HG03432 (cell line): ENCODE data around the gene ECI1.
"Not testable (repeated sequence)": the region's sequence is repeated elsewhere in the genome, so short reads cannot be mapped to it uniquely, and the experiment has no call there.

ENCODE experiments used
- ATAC-seq: cut with Tn5 transposase; IDR thresholded peaks from one replicate; pipeline ENCODE4 v1.9.1; 2021; ENCODE audit warnings: mild to moderate bottlenecking, moderate library complexity; ENCODE audit not compliant: unreplicated experiment

Gene ECI1

DNA sequence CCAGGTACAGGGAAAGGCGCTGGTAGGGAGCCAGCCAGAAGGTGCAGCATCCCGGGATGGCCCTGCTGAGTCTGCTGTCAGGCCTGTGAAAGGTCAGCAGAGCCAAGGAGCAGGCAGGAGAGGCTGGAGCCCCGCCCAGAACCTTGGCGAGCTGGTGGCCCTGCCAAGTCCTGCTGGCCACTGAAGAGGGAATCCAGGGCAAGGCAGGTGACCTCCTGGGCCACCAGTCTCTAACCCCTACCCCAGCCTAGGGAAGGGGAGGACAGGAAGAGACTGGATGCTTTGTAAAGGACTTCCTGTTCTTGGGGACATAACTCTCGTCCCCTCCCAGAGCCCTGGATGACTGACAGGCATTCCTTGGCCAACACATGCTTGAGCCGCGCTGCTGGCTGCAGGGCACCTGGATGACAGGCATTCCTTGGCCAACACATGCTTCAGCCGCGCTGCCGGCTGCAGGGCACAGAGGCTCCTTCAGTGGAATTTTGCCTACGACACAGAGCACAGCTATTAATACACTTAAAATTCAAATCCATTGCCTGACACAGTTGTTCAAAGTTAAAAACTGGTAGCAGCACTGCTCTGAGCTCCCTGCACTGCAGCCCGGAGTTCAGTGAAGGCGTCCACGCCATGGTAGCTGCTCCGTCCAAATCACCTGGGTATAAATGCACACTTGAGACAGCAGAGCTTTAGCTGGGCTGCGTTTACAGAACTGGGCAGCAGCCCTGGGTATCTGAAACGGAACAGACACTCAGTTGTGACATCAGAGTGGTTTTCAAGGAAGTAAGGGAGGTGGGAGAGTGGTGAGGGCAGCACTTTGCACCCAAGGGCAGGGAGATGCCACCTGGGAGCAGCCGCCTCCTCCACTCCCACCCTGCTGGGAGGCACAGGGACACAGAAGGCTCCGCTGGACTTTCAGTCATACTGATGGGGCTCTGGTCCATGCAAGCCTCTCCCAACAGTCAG lies 38.7 kb downstream of the ECI1 start:
- ATAC-seq: no peak

GRCh38 chr16:2211923-2212347 lies 39.5 kb downstream of the ECI1 start:
- ATAC-seq: no peak

GRCh38 chr16:2210386-2211365 lies 40.7 kb downstream of the ECI1 start, which contains the start of gene BRICD5:
Gene BRICD5 (minus strand): TSS chr16:2210863. CDS start chr16:2210833, 30 bp downstream.
- ATAC-seq: no peak

DNA sequence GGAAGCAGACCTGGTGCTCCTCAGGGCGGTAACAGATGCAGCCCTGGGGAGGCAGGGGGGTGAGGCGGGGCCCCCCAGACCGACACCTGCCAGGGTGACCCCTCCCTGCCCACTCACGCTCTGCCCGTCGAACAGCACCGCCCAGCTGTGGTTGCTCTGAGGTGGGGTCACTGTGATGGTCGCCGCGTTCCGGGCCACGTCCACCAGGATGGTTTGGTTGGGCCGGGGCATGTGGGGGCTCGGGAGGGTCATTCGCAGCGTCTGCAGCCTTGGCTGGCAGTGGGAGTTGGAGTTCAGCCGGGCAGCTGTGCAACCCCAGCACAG lies 41.4 kb downstream of the ECI1 start:
- ATAC-seq: no peak

DNA sequence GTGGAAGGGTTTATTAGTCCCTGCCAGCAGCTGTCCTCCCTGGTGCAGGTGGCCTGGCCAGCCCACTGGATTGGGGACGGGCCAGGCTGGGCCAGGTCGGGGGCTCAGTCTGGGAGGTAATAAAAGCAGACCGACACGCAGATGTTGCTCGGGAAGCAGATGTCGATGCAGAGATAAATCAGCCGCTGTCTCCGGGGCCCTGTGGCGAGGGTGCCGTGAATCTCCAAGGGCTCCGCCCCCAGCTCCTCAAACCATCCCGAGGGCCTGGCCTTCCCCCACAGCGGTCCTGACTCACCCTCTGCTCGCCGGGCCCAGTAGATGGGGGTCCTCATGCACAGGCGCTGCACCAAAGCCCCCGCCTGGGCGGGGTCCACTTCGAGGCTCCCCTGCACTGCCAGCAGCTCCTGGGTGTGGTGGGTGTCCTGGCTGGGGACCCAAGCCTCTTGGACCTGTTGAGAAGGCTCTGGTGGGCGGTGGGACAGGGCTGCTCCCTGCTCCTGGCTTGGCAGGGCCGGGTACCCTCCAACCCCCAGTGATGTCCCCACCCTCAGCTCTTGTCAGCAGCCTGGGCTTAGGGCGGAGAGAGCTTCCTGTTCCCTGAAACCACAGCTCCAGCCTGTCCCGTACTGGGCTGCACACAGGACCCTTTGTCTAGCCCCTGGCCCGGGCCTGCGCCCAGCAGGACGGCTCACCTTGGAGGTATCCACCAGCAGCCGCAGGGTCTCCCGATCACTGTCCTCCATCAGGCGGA lies 42.0 kb downstream of the ECI1 start:
- ATAC-seq: no peak

- no peak for ATAC-seq
Measured at GRCh38 chr16:2208772-2209171, 42.6 kb downstream of the ECI1 start.

GRCh38 chr16:2208308-2208707 lies 43.1 kb downstream of the ECI1 start:
- ATAC-seq: no peak

DNA sequence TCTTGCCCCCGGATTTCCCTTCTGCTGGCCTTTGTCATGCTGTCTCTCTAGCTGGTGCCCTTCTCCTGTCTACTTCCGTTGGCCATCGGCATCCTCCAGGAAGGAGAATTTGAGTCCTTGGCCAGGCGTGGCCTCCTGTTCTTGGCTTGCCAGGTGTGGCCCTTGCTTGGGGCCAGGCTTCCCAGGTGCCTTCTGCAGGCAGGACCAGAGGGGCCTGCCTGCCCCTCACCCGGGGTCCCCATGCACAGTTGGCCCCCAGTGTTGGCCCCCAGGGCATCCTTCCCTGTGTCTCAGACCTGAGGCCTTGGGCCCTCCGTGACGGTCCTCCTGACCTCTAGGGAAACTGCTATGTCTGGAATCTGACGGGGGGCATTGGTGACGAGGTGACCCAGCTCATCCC lies 43.5 kb downstream of the ECI1 start:
- ATAC-seq: no peak

- no peak for ATAC-seq
Measured at GRCh38 chr16:2206780-2207433, 44.5 kb downstream of the ECI1 start.

- no peak for ATAC-seq
Measured at GRCh38 chr16:2206420-2206779, 45.0 kb downstream of the ECI1 start.

- ATAC-seq: peak; percentile 8
Measured at GRCh38 chr16:2205967-2206313, 45.4 kb downstream of the ECI1 start.

GRCh38 chr16:2205104-2205966 lies 46.1 kb downstream of the ECI1 start, which contains the start of gene MLST8:
Gene MLST8 (plus strand): TSS chr16:2205454. CDS start chr16:2206086, 632 bp downstream.
- peak; percentile 70 for ATAC-seq

DNA sequence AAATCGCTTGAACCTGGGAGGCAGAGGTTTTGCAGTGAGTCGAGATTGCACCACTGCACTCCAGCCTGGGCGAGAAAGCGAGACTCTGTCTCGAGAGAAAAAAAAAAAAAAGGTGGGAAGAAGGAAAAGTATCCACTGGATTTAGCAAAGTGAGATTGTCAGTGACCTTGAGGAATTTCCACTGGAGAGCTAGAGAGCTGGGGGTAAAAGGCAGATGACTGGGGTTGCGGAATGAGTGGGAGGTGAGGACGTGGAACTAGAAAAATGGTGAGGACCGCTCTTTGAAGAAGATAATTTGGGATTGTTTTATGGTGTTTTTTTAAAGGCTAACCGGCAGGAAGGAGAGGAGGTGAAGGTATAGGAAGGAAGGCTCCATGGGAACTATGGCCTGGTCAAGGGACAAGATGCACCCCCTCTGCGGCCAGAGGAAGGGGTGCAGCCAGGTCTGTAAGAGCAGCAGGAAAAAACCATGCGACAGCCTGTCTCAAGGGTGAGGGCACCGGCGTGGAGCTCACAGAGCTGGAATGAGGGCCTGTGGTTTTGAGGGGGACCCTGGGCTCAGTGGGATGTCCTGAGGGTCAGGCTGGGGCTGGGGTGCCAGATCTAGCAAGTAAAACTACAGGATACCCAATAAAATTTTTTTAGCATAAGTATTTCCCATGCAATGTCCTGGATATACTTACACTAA lies 46.8 kb downstream of the ECI1 start:
- ATAC-seq: no peak

GRCh38 chr16:2203119-2203688 lies 48.2 kb downstream of the ECI1 start:
- ATAC-seq: not testable (repeated sequence)

- no peak for ATAC-seq
Measured at GRCh38 chr16:2200313-2200712, 51.1 kb downstream of the ECI1 start.

DNA sequence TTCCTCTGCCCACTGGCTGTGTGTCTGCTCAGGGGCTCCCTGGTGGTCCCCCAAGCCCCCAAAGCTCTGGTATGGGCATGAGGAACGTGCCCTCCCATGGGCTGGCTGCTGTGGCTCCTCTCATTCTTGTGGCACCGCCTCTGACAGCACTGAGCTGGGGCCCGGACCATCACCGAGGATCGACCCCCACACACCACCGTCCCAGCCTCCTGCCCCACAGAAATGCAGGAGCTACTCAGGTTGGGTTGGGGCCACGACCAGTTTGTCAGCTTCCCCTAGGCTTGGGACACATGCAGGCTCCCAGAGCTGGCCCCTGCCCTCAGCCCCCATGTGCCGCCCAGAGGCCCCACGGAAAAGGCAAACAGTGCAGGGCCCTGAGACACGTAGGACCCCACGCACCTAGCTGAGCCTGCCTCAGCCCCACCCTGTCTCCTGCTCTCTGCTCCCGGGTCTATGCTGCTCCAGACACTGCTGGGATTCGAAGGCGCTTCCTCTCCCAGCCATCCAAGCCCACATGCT lies 51.7 kb downstream of the ECI1 start:
- no peak for ATAC-seq

GRCh38 chr16:2199095-2199494 lies 52.3 kb downstream of the ECI1 start:
- ATAC-seq: no peak

- ATAC-seq: no peak
Measured at GRCh38 chr16:2198283-2198682, 53.1 kb downstream of the ECI1 start.
